GM19240 (cell line): Measurements from ENCODE around the gene GYPC.
"Not testable (repeated sequence)": the region's sequence is repeated elsewhere in the genome, so short reads cannot be mapped to it uniquely, and the experiment has no call there.

Source experiments
- DNase-seq: peaks from one replicate; pipeline ENCODE4 v3.0.0; 2011; ENCODE audit warnings: low spot score; ENCODE audit not compliant: insufficient read length

Gene GYPC

GRCh38 chr2:126698376-126698775 is 42.4 kb downstream of the GYPC start:
- DNase-seq = no peak

GRCh38 chr2:126699018-126699417 is 43.1 kb downstream of the GYPC start:
- DNase-seq = no peak

DNA sequence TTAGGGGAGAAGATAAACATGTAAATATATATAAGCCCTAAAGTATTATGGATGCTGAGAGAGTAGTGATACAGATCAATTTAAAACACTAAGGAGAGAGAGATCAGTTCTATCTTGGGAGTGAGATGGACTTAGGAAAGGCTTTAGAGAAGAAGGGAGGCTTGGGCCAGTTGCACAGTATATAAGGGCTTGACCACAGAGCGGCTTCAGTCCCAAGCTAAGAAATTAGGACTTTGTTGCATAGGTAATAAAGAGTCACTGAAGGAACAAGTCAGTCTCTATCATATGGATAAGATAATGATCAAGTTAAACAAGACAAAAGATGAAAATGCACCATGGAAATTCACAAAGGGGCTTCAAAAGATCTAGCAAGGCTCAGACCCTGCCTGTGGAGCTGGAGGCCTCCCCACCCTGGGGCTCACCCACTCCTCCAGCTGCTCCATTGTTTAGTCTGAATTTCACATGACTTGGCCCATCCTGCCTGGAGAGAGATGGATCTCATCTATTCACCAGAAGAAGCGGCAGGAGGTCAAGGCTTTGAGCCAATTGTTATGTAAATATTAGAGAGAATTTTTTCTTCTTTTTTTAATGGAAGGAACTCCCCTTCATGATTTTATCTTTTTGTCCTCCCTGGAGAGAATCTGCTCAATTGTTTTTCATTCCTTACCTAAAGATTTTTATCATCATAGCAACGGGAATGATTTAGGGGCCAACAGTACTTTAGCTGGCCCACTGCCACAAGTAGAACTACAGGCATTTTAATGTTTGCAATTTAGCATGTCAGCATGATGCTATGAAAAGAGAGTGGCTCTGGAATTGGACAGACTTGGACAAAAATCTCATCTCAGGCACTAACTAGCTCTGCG is 44.0 kb downstream of the GYPC start:
- DNase-seq = no peak

GRCh38 chr2:126700677-126701076 is 44.7 kb downstream of the GYPC start:
- DNase-seq = no peak

DNA sequence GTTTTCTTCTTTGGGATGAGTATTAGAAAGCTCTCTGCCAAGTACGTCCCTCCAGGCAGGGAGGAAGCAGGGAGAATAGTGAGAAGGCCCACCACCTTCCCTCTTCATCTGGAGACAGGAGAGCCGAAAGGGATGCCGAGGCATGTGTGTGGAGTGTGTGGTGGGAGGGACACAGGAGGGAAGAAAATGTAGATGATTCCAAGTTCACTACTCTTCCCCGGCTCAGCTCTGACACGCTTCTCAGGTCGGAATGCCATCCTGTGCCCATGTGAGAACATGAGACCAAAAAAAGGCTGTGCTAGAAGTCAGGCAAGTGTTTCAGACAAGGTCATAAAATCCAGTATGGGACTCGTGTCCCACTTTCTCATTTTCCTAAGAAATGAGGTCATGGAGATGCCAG is 47.4 kb downstream of the GYPC start:
- no peak for DNase-seq

DNA sequence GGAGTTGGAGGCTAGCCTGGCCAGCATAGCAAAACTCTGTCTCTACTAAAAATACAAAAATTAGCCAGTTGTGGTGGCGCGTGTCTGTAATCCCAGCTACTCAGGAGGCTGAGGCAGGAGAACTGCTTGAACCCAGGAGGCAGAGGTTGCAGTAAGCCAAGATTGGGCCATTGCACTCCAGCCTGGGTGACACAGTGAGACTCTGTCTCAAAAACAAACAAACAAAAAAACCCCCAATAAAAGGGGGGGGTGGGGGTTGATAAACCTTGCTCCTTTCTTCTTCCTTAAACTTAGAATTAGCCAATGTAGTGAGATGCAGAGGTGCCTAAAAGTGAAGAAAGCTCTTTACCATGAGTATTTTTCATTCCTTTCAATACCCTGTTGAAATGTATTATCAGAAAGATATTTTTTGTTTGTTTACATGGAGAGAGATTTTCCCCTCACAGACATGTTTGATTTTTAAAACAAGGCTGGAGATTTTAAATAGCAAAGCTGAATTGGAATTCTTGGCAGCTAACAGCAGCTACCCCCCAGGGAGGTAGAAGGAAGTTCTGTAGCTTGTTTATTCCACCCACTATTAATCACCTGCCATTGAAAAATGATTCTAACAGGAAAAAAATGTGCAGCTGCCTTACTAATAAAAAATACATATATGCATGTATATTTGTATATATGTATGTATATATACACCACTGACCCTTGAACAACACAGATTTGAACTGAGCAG is 48.6 kb downstream of the GYPC start:
- DNase-seq = no peak

DNA sequence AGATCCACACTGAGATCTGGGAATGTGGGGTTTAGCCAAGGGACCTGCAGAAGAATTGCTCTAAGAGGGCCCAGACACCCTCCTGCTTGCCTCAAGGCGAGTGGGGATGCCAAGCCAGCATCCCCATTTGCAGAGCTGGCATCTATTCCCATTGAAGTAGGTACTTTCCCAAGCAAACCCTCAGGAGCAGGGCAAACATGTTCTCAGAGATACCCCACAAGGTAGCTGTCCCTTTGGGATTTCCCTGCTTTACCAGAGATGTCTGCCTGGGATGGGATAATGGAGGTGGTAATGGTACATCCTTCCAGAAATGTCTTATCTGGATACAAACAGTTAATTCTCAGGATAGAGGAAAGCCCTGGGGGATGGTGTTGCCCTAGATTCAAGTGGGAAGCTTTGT is 51.2 kb downstream of the GYPC start:
- DNase-seq = no peak

DNA sequence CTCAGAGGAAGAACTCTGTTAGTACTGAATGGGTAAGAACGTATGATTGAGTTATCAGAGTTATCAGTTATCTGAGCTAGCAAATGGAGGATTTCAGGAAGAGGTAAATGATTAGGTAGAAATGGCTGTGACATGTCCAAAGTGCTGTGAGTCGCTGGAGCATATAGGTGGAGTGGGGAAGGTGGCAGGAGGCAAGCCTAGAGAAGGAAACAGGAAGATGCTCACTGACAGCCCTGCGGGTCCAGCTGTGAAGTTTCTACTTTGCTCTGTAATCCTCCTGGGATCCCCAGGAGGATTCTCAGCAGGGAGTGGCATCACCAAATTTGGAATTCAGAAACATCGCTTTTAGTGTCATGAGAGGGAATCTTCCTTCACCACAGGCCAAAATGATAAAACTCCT is 52.0 kb downstream of the GYPC start:
- DNase-seq = no peak

DNA sequence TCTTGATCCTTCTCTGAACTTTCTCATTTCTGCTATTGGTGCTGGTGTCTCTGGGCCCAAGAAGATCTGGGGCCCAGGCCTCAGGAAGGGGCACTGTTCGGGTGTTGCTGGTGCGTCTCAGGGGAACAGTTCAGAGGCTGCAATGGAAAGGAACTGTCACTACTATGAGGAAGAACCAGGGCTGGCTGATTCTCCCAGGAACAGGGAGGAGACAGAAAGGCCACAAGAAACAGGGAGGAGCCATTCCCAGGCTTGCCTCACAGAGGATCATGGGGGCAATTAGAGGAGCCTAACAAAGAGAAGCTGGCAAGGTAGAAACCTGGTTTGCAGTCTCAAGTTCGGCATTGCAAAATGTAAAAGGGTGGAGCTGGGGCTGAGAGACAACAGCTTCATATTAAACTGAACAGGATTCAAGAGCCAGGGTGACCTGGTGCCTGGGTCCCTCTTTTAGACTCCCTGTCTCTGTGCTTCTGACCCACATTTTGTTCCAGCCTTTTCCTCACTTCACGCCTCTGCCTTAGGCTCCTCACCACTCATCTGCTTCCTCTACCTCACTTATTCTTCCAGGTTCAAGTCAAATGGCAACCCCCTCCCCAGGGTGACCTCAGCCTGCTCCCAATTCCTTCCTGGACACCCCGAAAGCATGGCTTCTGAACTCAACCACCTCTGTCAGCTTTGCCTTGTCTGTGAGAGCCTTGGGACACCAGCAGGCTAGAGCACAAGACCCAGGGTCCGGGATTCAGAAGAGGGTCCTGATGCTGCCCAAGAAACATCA is 58.4 kb downstream of the GYPC start:
- no peak for DNase-seq

DNA sequence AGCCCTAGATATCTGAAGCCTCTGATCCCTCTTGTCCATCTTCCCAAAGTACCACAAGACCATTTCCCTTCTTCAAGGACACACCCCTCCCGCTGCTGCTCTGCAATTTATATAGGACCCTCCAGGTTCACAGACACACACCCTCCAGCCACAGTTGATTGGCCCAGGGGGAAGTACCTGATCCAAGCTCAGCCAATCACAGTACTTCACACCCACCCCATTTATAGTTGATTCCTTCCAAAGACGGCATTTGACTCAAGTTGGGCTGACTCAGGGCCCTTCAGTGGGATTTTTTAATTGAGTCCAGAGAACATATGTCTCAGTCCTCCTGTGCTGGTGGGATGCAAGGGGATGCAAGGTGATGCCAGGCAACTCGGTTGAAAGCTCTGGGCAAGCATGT is 59.2 kb downstream of the GYPC start:
- DNase-seq = no peak

DNA sequence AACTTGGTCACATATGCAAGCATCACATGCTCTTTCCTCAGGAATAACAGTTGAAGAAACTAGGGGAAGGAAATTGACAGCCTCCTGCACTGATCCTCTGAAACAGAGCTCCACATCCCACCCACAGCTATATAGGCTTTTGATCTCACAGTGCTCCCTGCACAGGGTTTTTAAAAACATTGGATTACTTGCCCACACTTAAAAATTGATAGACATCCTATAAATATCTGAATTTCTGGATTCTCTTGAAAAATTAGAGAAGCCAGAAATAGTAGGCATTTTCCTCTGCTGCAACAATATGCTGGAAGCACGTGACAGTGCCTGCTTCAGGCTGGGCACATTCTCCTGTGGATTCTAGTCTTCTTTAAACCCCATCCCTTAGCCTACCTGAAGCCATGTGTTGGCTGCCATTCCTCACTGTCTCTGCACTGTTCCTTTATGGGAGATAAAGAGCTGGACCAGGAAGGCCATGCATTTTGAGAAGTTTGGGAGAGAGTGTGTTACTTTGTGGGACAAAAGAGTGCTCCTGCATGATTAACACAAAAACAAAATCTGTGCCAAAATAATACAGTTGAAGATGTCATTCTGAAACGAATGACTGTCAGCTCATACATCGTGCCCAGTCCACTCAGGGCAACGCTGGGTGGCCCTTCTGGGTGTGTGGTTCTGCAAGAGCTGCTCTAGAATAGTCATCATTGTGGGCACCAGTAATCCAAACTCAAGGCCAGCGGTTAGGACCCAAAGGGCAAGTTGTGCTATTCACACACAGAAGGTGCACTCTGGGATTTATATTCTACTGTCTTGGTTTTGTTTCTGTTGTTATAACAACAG is 59.8 kb downstream of the GYPC start:
- DNase-seq = no peak

DNA sequence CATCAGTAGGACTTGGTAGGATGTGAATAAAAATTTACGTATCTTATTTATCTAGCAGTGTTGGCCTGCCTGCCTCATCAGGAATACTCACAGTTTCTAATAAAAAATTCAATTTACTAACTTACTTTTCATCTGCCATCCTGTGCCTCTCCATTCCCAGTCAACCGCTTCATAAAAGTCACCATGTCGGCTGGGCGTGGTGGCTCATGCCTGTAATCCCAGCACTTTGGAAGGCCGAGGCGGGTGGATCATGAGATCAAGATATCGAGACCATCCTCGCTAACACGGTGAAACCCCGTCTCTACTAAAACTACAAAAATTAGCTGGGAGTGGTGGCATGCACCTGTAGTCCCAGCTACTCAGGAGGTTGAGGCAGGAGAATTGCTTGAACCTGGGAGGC is 61.3 kb downstream of the GYPC start:
- DNase-seq = not testable (repeated sequence)

- DNase-seq = no peak
Measured at GRCh38 chr2:126717928-126718327, 62.0 kb downstream of the GYPC start.

DNA sequence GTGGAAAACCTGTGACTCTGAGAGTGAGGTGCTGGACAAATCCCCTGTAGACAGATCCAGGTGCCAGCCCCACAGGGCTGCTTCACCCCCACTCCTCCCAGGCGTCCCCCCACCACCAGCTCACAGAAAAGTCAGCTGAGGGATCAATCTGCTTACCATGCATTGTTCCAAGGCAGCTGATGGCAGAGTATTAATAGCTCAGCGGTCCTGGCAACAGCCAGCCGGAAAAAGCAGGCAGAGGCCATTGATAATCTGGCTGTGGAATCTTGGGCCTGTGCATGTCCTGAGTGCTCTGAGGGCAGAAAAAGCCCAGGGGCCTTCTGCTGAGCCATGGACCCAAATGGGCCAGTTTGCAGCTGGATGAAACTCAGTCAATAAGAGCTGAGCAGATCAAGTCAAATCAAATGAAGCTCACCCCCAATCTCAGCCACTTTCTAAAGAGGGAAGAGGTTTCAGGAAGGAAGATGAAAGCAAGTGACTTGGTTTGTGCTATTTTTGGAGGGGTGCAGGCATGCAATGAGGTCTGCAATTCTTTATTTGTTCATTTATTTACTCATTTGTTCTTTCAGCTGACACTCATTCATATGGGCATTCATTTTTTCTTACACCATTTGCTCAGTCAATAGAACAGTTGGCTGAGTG is 63.4 kb downstream of the GYPC start:
- DNase-seq = no peak

DNA sequence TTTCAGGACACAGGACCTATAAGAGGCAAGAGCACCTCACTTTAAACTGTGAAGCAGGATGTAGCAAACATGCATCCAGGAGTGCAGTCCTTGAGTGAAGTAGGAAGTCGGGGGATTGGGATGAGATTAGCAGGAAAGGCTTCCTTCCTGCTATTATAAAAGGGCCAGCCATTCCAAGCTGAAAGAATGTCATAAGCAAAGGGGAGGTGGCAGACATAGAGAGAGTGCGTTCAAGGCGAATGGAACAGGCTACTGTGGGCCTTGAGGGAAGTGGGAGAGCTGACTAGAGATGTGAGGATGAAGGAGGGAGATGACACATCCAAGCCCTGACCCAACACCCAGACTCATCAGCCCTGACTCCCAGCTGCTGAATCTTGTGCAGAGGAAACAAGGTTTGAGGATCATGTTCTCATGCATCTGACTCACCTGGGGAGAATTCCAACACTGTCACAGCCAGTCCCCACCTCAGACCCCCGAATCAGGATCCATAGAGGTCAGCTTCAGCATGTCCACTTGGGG is 63.9 kb downstream of the GYPC start:
- DNase-seq = no peak

GRCh38 chr2:126720638-126721037 is 64.7 kb downstream of the GYPC start:
- no peak for DNase-seq

- DNase-seq = no peak
Measured at GRCh38 chr2:126722081-126722480, 66.1 kb downstream of the GYPC start.

GRCh38 chr2:126722546-126722945 is 66.6 kb downstream of the GYPC start:
- DNase-seq = no peak

GRCh38 chr2:126723281-126723815 is 67.4 kb downstream of the GYPC start:
- no peak for DNase-seq

- DNase-seq = no peak
Measured at GRCh38 chr2:126725580-126725979, 69.6 kb downstream of the GYPC start.
